GM21526 (cell line): Measurements from ENCODE around the gene SPRYD3.
"Not testable (repeated sequence)": the region's sequence is repeated elsewhere in the genome, so short reads cannot be mapped to it uniquely, and the experiment has no call there.

Experiments used
- ATAC-seq: cut with Tn5 transposase; IDR thresholded peaks from one replicate; pipeline ENCODE4 v1.9.1; 2021; ENCODE audit warnings: moderate library complexity; ENCODE audit not compliant: unreplicated experiment, low FRiP score

The SPRYD3 gene

GRCh38 chr12:53101931-53102781 lies 23.0 kb upstream of the SPRYD3 start:
- no peak for ATAC-seq

GRCh38 chr12:53101266-53101665 lies 22.1 kb upstream of the SPRYD3 start:
- ATAC-seq, result no peak

GRCh38 chr12:53100466-53101151 lies 21.4 kb upstream of the SPRYD3 start:
- no peak for ATAC-seq

- ATAC-seq, result no peak
These were observed 20.1 kb upstream of the SPRYD3 start for GRCh38 chr12:53099071-53099882.

- ATAC-seq, result no peak
These were observed 19.3 kb upstream of the SPRYD3 start for GRCh38 chr12:53098354-53098981.

- ATAC-seq, result no peak
These were observed 18.6 kb upstream of the SPRYD3 start, which contains the start of gene IGFBP6 for GRCh38 chr12:53097564-53098353. IGFBP6 (plus strand) TSS chr12:53097667; CDS start chr12:53097718, 51 bp downstream.

GRCh38 chr12:53097207-53097563 lies 18.0 kb upstream of the SPRYD3 start:
- no peak for ATAC-seq

GRCh38 chr12:53096759-53097158 lies 17.6 kb upstream of the SPRYD3 start:
- no peak for ATAC-seq

GRCh38 chr12:53096089-53096741 lies 17.0 kb upstream of the SPRYD3 start:
- no peak for ATAC-seq

GRCh38 chr12:53095596-53095895 lies 16.4 kb upstream of the SPRYD3 start:
- ATAC-seq, result not testable (repeated sequence)

GRCh38 chr12:53094796-53095595 lies 15.8 kb upstream of the SPRYD3 start:
- not testable (repeated sequence) for ATAC-seq

- no peak for ATAC-seq
These were observed 15.2 kb upstream of the SPRYD3 start for GRCh38 chr12:53094394-53094787.

GRCh38 chr12:53093777-53094393 lies 14.7 kb upstream of the SPRYD3 start:
- no peak for ATAC-seq

GRCh38 chr12:53091756-53092155 lies 12.6 kb upstream of the SPRYD3 start:
- no peak for ATAC-seq

GRCh38 chr12:53090554-53090953 lies 11.4 kb upstream of the SPRYD3 start:
- ATAC-seq, result no peak

GRCh38 chr12:53090105-53090504 lies 10.9 kb upstream of the SPRYD3 start:
- ATAC-seq, result no peak

- no peak for ATAC-seq
These were observed 7.2 kb upstream of the SPRYD3 start for GRCh38 chr12:53086361-53086760.

- no peak for ATAC-seq
These were observed 3.5 kb upstream of the SPRYD3 start for GRCh38 chr12:53082637-53083175.
